ENCODE measurements around the gene SPG7.
"Not testable (repeated sequence)": the region's sequence is repeated elsewhere in the genome, so short reads cannot be mapped to it uniquely, and the experiment has no call there.

The SPG7 gene

GRCh38 chr16:89569506-89570341, 61.5 kb downstream of the SPG7 start:
- Histone ChIP-seq H3K27ac (no peak overlapping the region), H3K27me3 (ENCODE audit: insufficient read depth, low read depth) (no peaks in the 10 kb centered on the region), H3K9ac (no peak overlapping the region), H3K4me3 (IDR thresholded peaks at IDR 0.05; ENCODE audit: insufficient read depth, low read depth, low read length) (no peak overlapping the region), H3K36me3 (ENCODE audit: insufficient read depth) (no peaks in the 10 kb centered on the region), H4K20me1 (ENCODE audit: insufficient read depth) (no peaks in the 10 kb centered on the region), H3K4me2 (no peak overlapping the region), H3K4me1 (ENCODE audit: low read depth, poor library complexity, severe bottlenecking) (peaks cover 7% of the 10 kb centered on the region), H2AFZ (ENCODE audit: low read depth) (no peak overlapping the region), H3K79me2 (ENCODE audit: insufficient read depth, low read depth) (no peaks in the 10 kb centered on the region)
- no peak for TF ChIP-seq CTCF (conservative IDR thresholded peaks at IDR 0.05; ENCODE audit: low read depth, low read length)

DNA sequence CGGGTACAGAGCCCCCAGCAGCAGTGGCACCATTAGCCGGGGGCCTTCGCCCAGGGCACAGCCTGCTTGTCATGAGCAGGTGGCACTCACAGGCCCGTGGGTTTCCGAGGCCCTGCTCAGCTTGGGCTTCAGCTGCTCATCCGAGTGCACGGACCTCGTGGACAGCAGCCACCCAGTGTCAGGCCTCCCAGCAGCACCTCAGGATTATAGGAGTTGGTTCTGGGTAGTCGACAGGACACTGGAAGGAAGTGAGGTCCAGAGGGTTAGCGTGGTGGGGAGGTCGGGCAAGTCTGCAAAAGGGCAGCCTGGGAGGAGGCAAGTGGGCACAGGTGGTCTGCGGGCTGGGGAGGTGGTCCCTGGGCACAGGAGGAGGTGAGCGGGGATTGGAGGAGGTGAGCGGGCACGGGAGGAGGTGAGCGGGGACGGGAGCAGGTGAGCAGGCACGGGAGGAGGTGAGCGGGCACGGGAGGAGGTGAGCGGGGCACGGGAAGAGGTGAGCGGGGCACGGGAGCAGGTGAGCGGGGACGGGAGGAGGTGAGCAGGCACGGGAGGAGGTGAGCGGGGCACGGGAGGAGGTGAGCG, 62.2 kb downstream of the SPG7 start:
- Histone ChIP-seq H3K4me1 (ENCODE audit: low read depth, poor library complexity, severe bottlenecking) (peaks cover 7% of the 10 kb centered on the region), H4K20me1 (ENCODE audit: insufficient read depth) (no peaks in the 10 kb centered on the region), H2AFZ (ENCODE audit: low read depth) (no peak overlapping the region), H3K9ac (no peak overlapping the region), H3K27ac (no peak overlapping the region), H3K79me2 (ENCODE audit: insufficient read depth, low read depth) (no peaks in the 10 kb centered on the region), H3K36me3 (ENCODE audit: insufficient read depth) (no peaks in the 10 kb centered on the region), H3K4me3 (IDR thresholded peaks at IDR 0.05; ENCODE audit: insufficient read depth, low read depth, low read length) (no peak overlapping the region), H3K27me3 (ENCODE audit: insufficient read depth, low read depth) (no peaks in the 10 kb centered on the region), H3K4me2 (no peak overlapping the region)
- TF ChIP-seq CTCF (conservative IDR thresholded peaks at IDR 0.05; ENCODE audit: low read depth, low read length), result no peak

DNA sequence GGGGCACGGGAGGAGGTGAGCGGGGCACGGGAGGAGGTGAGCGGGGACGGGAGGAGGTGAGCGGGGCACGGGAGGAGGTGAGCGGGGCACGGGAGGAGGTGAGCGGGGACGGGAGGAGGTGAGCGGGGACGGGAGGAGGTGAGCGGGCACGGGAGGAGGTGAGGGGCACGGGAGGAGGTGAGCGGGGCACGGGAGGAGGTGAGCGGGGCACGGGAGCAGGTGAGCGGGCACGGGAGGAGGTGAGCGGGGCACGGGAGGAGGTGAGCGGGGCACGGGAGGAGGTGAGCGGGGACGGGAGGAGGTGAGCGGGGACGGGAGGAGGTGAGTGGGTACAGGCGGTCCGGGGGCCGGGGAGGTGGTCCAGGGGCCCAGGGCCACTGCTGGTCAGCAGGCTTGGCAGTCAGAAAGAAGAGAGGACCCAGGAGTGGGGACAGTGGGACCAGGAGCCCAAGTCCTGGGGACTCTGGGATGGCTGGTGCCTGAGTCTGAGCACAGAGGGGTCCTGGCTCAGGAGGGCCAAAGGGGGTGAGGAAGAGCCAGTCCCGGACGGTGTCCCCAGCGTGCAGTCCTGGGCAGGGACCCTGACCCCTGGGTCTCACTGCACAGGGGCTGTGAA, 62.9 kb downstream of the SPG7 start:
- H3K27ac ChIP-seq; H3K4me3 ChIP-seq (IDR thresholded peaks at IDR 0.05; ENCODE audit: insufficient read depth, low read depth, low read length); H3K27me3 ChIP-seq (ENCODE audit: insufficient read depth, low read depth); H4K20me1 ChIP-seq (ENCODE audit: insufficient read depth); H3K9ac ChIP-seq; H3K4me2 ChIP-seq; H3K4me1 ChIP-seq (ENCODE audit: low read depth, poor library complexity, severe bottlenecking); H2AFZ ChIP-seq (ENCODE audit: low read depth); H3K79me2 ChIP-seq (ENCODE audit: insufficient read depth, low read depth); H3K36me3 ChIP-seq (ENCODE audit: insufficient read depth): not testable (repeated sequence)

- Histone ChIP-seq H3K4me1 (ENCODE audit: low read depth, poor library complexity, severe bottlenecking) (peaks cover 7% of the 10 kb centered on the region), H3K27ac (no peak overlapping the region), H3K36me3 (ENCODE audit: insufficient read depth) (no peaks in the 10 kb centered on the region), H3K79me2 (ENCODE audit: insufficient read depth, low read depth) (peaks cover 8% of the 10 kb centered on the region; the same call in 1 of the 2 replicates), H4K20me1 (ENCODE audit: insufficient read depth) (no peaks in the 10 kb centered on the region), H2AFZ (ENCODE audit: low read depth) (no peak overlapping the region), H3K9ac (no peak overlapping the region), H3K27me3 (ENCODE audit: insufficient read depth, low read depth) (no peaks in the 10 kb centered on the region), H3K4me3 (IDR thresholded peaks at IDR 0.05; ENCODE audit: insufficient read depth, low read depth, low read length) (no peak overlapping the region), H3K4me2 (no peak overlapping the region)
- no peak for TF ChIP-seq CTCF (conservative IDR thresholded peaks at IDR 0.05; ENCODE audit: low read depth, low read length)
Observed at GRCh38 chr16:89571636-89572035, 63.4 kb downstream of the SPG7 start.
